H1 (cell line): Measurements from ENCODE around the gene LPP. TPM values are rescaled to one million over a fixed set of nuclear protein-coding genes. Genes with fewer than 3 reads are reported as not detected.

Experiments used
- CTCF ChIA-PET: fragments of 300-600 bp; sonication (Branson Sonifier 250); formaldehyde crosslinking; loops from one replicate; lab custom pipeline; 2021; ENCODE audit not compliant: partially characterized antibody; lab: Charles Lee
- POLR2A ChIA-PET: fragments of 300-600 bp; sonication (Branson Sonifier 250); formaldehyde crosslinking; loops from one replicate; lab custom pipeline; 2021; ENCODE audit warnings: inconsistent platforms; ENCODE audit not compliant: partially characterized antibody; lab: Charles Lee
- DNase-seq, 2 experiments: peaks; one replicate each; pipeline versions ENCODE4 v3.0.0 to v3.0.0-alpha.2; 2010 to 2022; ENCODE audit warnings: low spot score in 2 of 2, low read depth in 1 of 2, mixed read lengths in 1 of 2
- FAIRE-seq: peaks from 2 replicates; lab custom pipeline; 2011; peaks lifted over from hg19 to GRCh38; lab: Jason Lieb, UNC
- H2AFZ ChIP-seq: 2 replicates; pipeline ENCODE4 v1.8.1; 2012; ENCODE audit warnings: low read length, inconsistent platforms
- H2AK5ac ChIP-seq: 2 replicates; pipeline ENCODE4 v1.6.1; 2013; ENCODE audit warnings: low read depth, low read length
- H2BK120ac ChIP-seq: replicated peaks from 2 replicates; pipeline ENCODE3; 2013; ENCODE audit warnings: low read depth, low read length, inconsistent platforms
- H2BK12ac ChIP-seq: 2 replicates; pipeline ENCODE4 v1.6.1; 2013; ENCODE audit warnings: low read depth, low read length
- H2BK15ac ChIP-seq: 2 replicates; pipeline ENCODE4 v1.6.1; 2013; ENCODE audit warnings: low read length
- H2BK20ac ChIP-seq: 2 replicates; pipeline ENCODE4 v1.6.1; 2013; ENCODE audit warnings: low read length
- H2BK5ac ChIP-seq: 2 replicates; pipeline ENCODE4 v1.6.1; 2013; ENCODE audit warnings: low read depth, low read length
- H3K14ac ChIP-seq: 2 replicates; pipeline ENCODE4 v1.6.1; 2013; ENCODE audit warnings: inconsistent platforms; ENCODE audit not compliant: insufficient read length
- H3K18ac ChIP-seq: 2 replicates; pipeline ENCODE4 v1.6.1; 2013; ENCODE audit warnings: low read length; ENCODE audit errors: extremely low read depth
- H3K23ac ChIP-seq: 2 replicates; pipeline ENCODE4 v1.6.1; 2013; ENCODE audit warnings: inconsistent platforms; ENCODE audit not compliant: insufficient read length
- H3K23me2 ChIP-seq: 2 replicates; pipeline ENCODE4 v1.6.1; 2013; ENCODE audit warnings: low read depth, low read length
- H3K27ac ChIP-seq: 2 replicates; pipeline ENCODE4 v1.6.1; 2011; ENCODE audit warnings: low read depth, low read length, inconsistent platforms
- H3K27me3 ChIP-seq, 4 experiments: replicated peaks in 1 of 4; 1 replicate in 1 of 4; 2 replicates in 3 of 4; pipeline versions ENCODE4 v1.6.1 to v1.8.1; 2011 to 2013; ENCODE audit warnings: low read length in 3 of 4, mild to moderate bottlenecking in 3 of 4, inconsistent platforms in 2 of 4, mixed read lengths in 2 of 4, moderate library complexity in 1 of 4; ENCODE audit not compliant: control insufficient read depth in 3 of 4, insufficient read depth in 3 of 4; ENCODE audit errors: extremely low read depth in 1 of 4
- H3K36me3 ChIP-seq, 4 experiments: 2 replicates each; pipeline versions ENCODE4 v1.6.1 to v1.8.1; 2011 to 2013; ENCODE audit warnings: mild to moderate bottlenecking in 4 of 4, low read length in 3 of 4, moderate library complexity in 2 of 4, control low read depth in 1 of 4, inconsistent platforms in 1 of 4; ENCODE audit not compliant: insufficient read depth in 4 of 4, control insufficient read depth in 2 of 4
- H3K4ac ChIP-seq: replicated peaks from 2 replicates; pipeline ENCODE3; 2013; ENCODE audit warnings: low read length, low read depth, mixed read lengths, inconsistent platforms; ENCODE audit not compliant: insufficient read length
- H3K4me1 ChIP-seq, 4 experiments: replicated peaks in 1 of 4; 1 replicate in 1 of 4; 2 replicates in 3 of 4; pipeline versions ENCODE4 v1.6.1 to v1.8.1; 2011 to 2013; ENCODE audit warnings: low read length in 3 of 4, inconsistent platforms in 2 of 4, mixed read lengths in 1 of 4; ENCODE audit not compliant: insufficient read depth in 4 of 4, control insufficient read depth in 3 of 4
- H3K4me2 ChIP-seq, 2 experiments: 2 replicates each; pipeline versions ENCODE4 v1.6.1 to v1.8.1; 2011 to 2013; ENCODE audit warnings: low read depth in 2 of 2, low read length in 2 of 2, control low read depth in 1 of 2, inconsistent platforms in 1 of 2, mild to moderate bottlenecking in 1 of 2; ENCODE audit not compliant: insufficient read depth in 1 of 2
- H3K4me3 ChIP-seq, 4 experiments: fragments of 200-600, 300-600 bp in 1 of 4; sonication (generic), shearing (Covaris generic), sonication (Bioruptor Twin) in 1 of 4; 2 replicates each; pipeline versions ENCODE4 v1.5.1 to v1.8.1; 2011 to 2016; ENCODE audit warnings: low read length in 4 of 4, low read depth in 3 of 4, control low read depth in 2 of 4, inconsistent platforms in 2 of 4, mild to moderate bottlenecking in 2 of 4, mixed read lengths in 1 of 4, moderate library complexity in 1 of 4; ENCODE audit not compliant: insufficient read depth in 2 of 4; ENCODE audit errors: extremely low read depth in 1 of 4
- H3K56ac ChIP-seq: replicated peaks from 2 replicates; pipeline ENCODE3; 2013; ENCODE audit warnings: low read depth, mild to moderate bottlenecking, mixed read lengths, low read length, inconsistent platforms; ENCODE audit not compliant: insufficient read length
- H3K79me1 ChIP-seq: 2 replicates; pipeline ENCODE4 v1.6.1; 2013; ENCODE audit warnings: low read depth, low read length, control low read depth
- H3K79me2 ChIP-seq, 2 experiments: 2 replicates each; pipeline versions ENCODE4 v1.6.1 to v1.8.1; 2012 to 2013; ENCODE audit warnings: low read length in 2 of 2, mild to moderate bottlenecking in 2 of 2, inconsistent platforms in 1 of 2; ENCODE audit not compliant: insufficient read depth in 2 of 2, control insufficient read depth in 1 of 2
- H3K9ac ChIP-seq, 4 experiments: replicated peaks in 1 of 4; 1 replicate in 1 of 4; 2 replicates in 3 of 4; pipeline versions ENCODE4 v1.6.1 to v1.8.1; 2011 to 2013; ENCODE audit warnings: low read depth in 3 of 4, low read length in 3 of 4, control low read depth in 2 of 4, mild to moderate bottlenecking in 2 of 4, moderate library complexity in 2 of 4, inconsistent platforms in 1 of 4; ENCODE audit errors: extremely low read depth in 1 of 4
- H3K9me3 ChIP-seq, 2 experiments: 2 replicates each; pipeline versions ENCODE4 v1.6.1 to v1.8.1; 2012 to 2013; ENCODE audit warnings: mild to moderate bottlenecking in 2 of 2, moderate library complexity in 2 of 2, control low read depth in 1 of 2, inconsistent platforms in 1 of 2, low read depth in 1 of 2, low read length in 1 of 2, mixed read lengths in 1 of 2; ENCODE audit not compliant: insufficient read depth in 2 of 2
- H4K20me1 ChIP-seq, 2 experiments: replicated peaks in 1 of 2; 2 replicates each; pipeline versions ENCODE3 to v1.8.1; 2011 to 2013; ENCODE audit warnings: inconsistent platforms in 2 of 2, low read length in 2 of 2, mild to moderate bottlenecking in 1 of 2; ENCODE audit not compliant: insufficient read depth in 2 of 2, control insufficient read depth in 1 of 2
- H4K5ac ChIP-seq: 2 replicates; pipeline ENCODE4 v1.6.1; 2013; ENCODE audit warnings: low read length, low read depth, mixed read lengths, inconsistent platforms; ENCODE audit not compliant: insufficient read length
- H4K8ac ChIP-seq: 2 replicates; pipeline ENCODE4 v1.8.0; 2013; ENCODE audit warnings: mild to moderate bottlenecking, moderate library complexity, low read length, inconsistent platforms; ENCODE audit not compliant: insufficient read depth; ENCODE audit errors: extremely low read depth
- H4K91ac ChIP-seq: replicated peaks from 2 replicates; pipeline ENCODE3; 2013; ENCODE audit warnings: low read length, mixed read lengths, inconsistent platforms; ENCODE audit not compliant: insufficient read length
- ATF3 ChIP-seq: IDR thresholded peaks from 2 replicates; pipeline ENCODE4 v1.6.1; 2011; ENCODE audit warnings: low read depth, mild to moderate bottlenecking, low read length; ENCODE audit not compliant: insufficient read depth
- CBX8 ChIP-seq: fragments of 300-800, 300-1000 bp; sonication (generic); IDR thresholded peaks from 2 replicates; pipeline ENCODE4 v1.7.1; 2016; ENCODE audit warnings: low read depth, low read length, borderline replicate concordance
- CTBP2 ChIP-seq: IDR thresholded peaks from 2 replicates; pipeline ENCODE4 v1.7.0; 2011; ENCODE audit warnings: borderline replicate concordance, mild to moderate bottlenecking, moderate library complexity, mixed read lengths, low read length; ENCODE audit not compliant: insufficient read depth, insufficient read length
- CTCF ChIP-seq, 3 experiments: IDR thresholded peaks; 1 replicate in 2 of 3; 2 replicates in 1 of 3; pipeline versions ENCODE4 v1.5.1 to v1.6.1; 2011; ENCODE audit warnings: low read length in 3 of 3, mild to moderate bottlenecking in 3 of 3, inconsistent platforms in 2 of 3, low read depth in 1 of 3, moderate library complexity in 1 of 3; ENCODE audit not compliant: insufficient read depth in 1 of 3; ENCODE audit errors: control extremely low read depth in 1 of 3
- E2F6 ChIP-seq: IDR thresholded peaks from 2 replicates; pipeline ENCODE4 v1.6.1; 2012; ENCODE audit warnings: inconsistent platforms
- HDAC6 ChIP-seq: IDR thresholded peaks from one replicate; pipeline ENCODE4 v1.7.1; 2012; ENCODE audit warnings: low read depth, mild to moderate bottlenecking, inconsistent platforms, low read length, moderate library complexity
- JUND ChIP-seq: IDR thresholded peaks from 2 replicates; pipeline ENCODE4 v1.6.1; 2011; ENCODE audit warnings: mild to moderate bottlenecking, improper control_type of control experiment, low read length
- MAFK ChIP-seq: IDR thresholded peaks from 2 replicates; pipeline ENCODE4 v1.6.1; 2012; ENCODE audit warnings: low read depth, mild to moderate bottlenecking, improper control_type of control experiment, low read length
- NRF1 ChIP-seq: IDR thresholded peaks from 2 replicates; pipeline ENCODE4 v1.6.1; 2011; ENCODE audit warnings: mild to moderate bottlenecking, low read depth, low read length, improper control_type of control experiment
- RXRA ChIP-seq: IDR thresholded peaks from 2 replicates; pipeline ENCODE4 v1.6.1; 2011; ENCODE audit warnings: low read depth, mild to moderate bottlenecking, low read length, moderate library complexity; ENCODE audit not compliant: insufficient read depth
- WGBS, 2 experiments: shearing (Covaris generic) in 1 of 2; methylation state at CpG; one replicate each; pipeline versions ENCODE4 v1.1.6 to v1.1.7; 2013 to 2015; ENCODE audit warnings: low lambda C conversion rate in 2 of 2, mixed read lengths in 2 of 2, inconsistent platforms in 1 of 2, low coverage in 1 of 2, missing lambda C conversion rate in 1 of 2; ENCODE audit not compliant: insufficient replicate concordance in 2 of 2, insufficient coverage in 1 of 2, insufficient read length in 1 of 2; ENCODE audit errors: extremely low coverage in 1 of 2, missing lambda C conversion rate in 1 of 2; 5-methylcytosine and 5-hydroxymethylcytosine counted together
- polyA plus RNA-seq, 7 experiments: library from polyadenylated mRNA; depleted of rRNA in 3 of 7; stranded (reverse) in 5 of 7; unstranded in 2 of 7; fragments of >200 nt in 5 of 7; fragments of 200-250 nt in 2 of 7; gene quantifications; 1 replicate in 5 of 7; 2 replicates in 1 of 7; 4 replicates in 1 of 7; pipeline versions ENCODE4 v1.2.1 to v1.2.3, GENCODE V29; 2011 to 2013; ENCODE audit warnings: missing spikeins in 2 of 7, mixed read lengths in 2 of 7
- total RNA-seq: library from RNA; stranded (reverse); fragmentation: NEBNext Ultra II Directional; extraction: Animal tissue kit (Norgen Biotek cat#: 25700); gene quantifications from 2 replicates; pipeline ENCODE4 v1.2.1, GENCODE V29; 2021

Gene LPP
- total and polyA plus RNA-seq, 2 of the 8 experiments (the other 6 are each of a cell fraction or from before 2014, with no cell fraction given): 10.0 to 53.3 TPM

- DNase-seq: no peak
- Histone ChIP-seq H3K27me3 (no peaks in the 10 kb centered on the region), H3K4me3 (no peak overlapping the region), H3K79me1 (no peaks in the 10 kb centered on the region), H3K18ac (no peak overlapping the region), H3K23me2 (no peaks in the 10 kb centered on the region), H4K8ac (no peak overlapping the region), H3K9ac (no peak overlapping the region), H2AK5ac (no peak overlapping the region), H2BK120ac (no peak overlapping the region), H2BK12ac (no peak overlapping the region), H3K4ac (no peak overlapping the region), H4K20me1 (no peaks in the 10 kb centered on the region), H3K27ac (no peak overlapping the region), H2BK20ac (no peak overlapping the region), H3K9me3 (no peaks in the 10 kb centered on the region), H2AFZ (no peak overlapping the region), H2BK5ac (no peak overlapping the region), H2BK15ac (no peak overlapping the region), H4K91ac (no peak overlapping the region), H3K79me2 (no peaks in the 10 kb centered on the region), H3K56ac (no peak overlapping the region), H3K4me2 (no peak overlapping the region), H3K36me3 (no peaks in the 10 kb centered on the region), H3K23ac (no peak overlapping the region), H3K4me1 (no peaks in the 10 kb centered on the region), H3K14ac (no peak overlapping the region), H4K5ac (no peak overlapping the region)
- FAIRE-seq: no peak
- WGBS, 2 experiments: 95% methylated on average over 5 of the region's 5 CpGs; no CpG with 5 or more reads in 1 of the 2 experiments
- POLR2A ChIA-PET: no interaction called here
- CTCF ChIA-PET: interaction anchor here (0.5 to 2.4 kb wide), 17 partner anchors 9 to 785 kb away, joined by 3 to 9 read pairs (median 4); no protein-coding TSS in a partner anchor
- no peak for TF ChIP-seq MAFK
- TF ChIP-seq RXRA: no peak
- TF ChIP-seq CTCF (IDR thresholded peaks at IDR 0.05; ENCODE audit: control extremely low read depth in 1 of 3, insufficient read depth in 1 of 3, low read depth in 1 of 3, low read length in 3 of 3): no peak
- TF ChIP-seq CTBP2: no peak
- TF ChIP-seq CBX8: no peak
- no peak for TF ChIP-seq NRF1
- TF ChIP-seq ATF3: no peak
- no peak for TF ChIP-seq HDAC6
- TF ChIP-seq E2F6: no peak
- TF ChIP-seq JUND: no peak
These were observed 509.9 kb downstream of the LPP start for GRCh38 chr3:188663839-188664238.
